GM12878 (cell line): Measurements from ENCODE around the gene DCP1B. TPM values are rescaled to one million over a fixed set of nuclear protein-coding genes. Genes with fewer than 3 reads are reported as not detected.

Experiments
- ATF7 ChIP-seq: fragments of 450-650 bp; IDR thresholded peaks from 2 replicates; pipeline ENCODE4 v1.6.1; 2016; ENCODE audit warnings: low read depth, mild to moderate bottlenecking
- BCL11A ChIP-seq: IDR thresholded peaks from 2 replicates; pipeline ENCODE4 v1.6.1; 2011; ENCODE audit warnings: low read depth, low read length
- E4F1 ChIP-seq: fragments of 450-650 bp; IDR thresholded peaks from 2 replicates; pipeline ENCODE4 v1.6.1; 2018; ENCODE audit warnings: borderline replicate concordance, mild to moderate bottlenecking; ENCODE audit not compliant: partially characterized antibody
- EP300 ChIP-seq, 2 experiments: fragments of 150-350 bp in 1 of 2; IDR thresholded peaks; 2 replicates each; pipeline ENCODE4 v1.6.1; 2011 to 2012; ENCODE audit warnings: low read depth in 2 of 2, low read length in 2 of 2, borderline replicate concordance in 1 of 2, improper control_type of control experiment in 1 of 2, inconsistent platforms in 1 of 2; ENCODE audit not compliant: control insufficient read depth in 1 of 2
- FOXM1 ChIP-seq: IDR thresholded peaks from 2 replicates; pipeline ENCODE4 v1.6.1; 2012; ENCODE audit warnings: low read depth, mild to moderate bottlenecking, inconsistent platforms, low read length, moderate library complexity
- GATAD2B ChIP-seq: fragments of 450-650 bp; conservative IDR thresholded peaks from 2 replicates; pipeline ENCODE4 v1.6.1; 2017; ENCODE audit warnings: low read depth, mild to moderate bottlenecking, moderate library complexity
- IKZF1 ChIP-seq: fragments of 450-650 bp; conservative IDR thresholded peaks from 2 replicates; pipeline ENCODE4 v1.6.1; 2017; ENCODE audit warnings: antibody characterized with exemption, mild to moderate bottlenecking
- LARP7 ChIP-seq: fragments of 450-650 bp; IDR thresholded peaks from 2 replicates; pipeline ENCODE4 v1.6.1; 2017; ENCODE audit warnings: mild to moderate bottlenecking
- POLR2AphosphoS2 ChIP-seq: IDR thresholded peaks from 2 replicates; pipeline ENCODE4 v1.6.1; 2011; ENCODE audit warnings: low read depth, mild to moderate bottlenecking, low read length, improper control_type of control experiment, moderate library complexity
- SUPT20H ChIP-seq: IDR thresholded peaks from 2 replicates; pipeline ENCODE4 v1.6.1; 2011; ENCODE audit warnings: low read depth, mild to moderate bottlenecking, low read length, moderate library complexity, borderline replicate concordance; ENCODE audit not compliant: control insufficient read depth
- TCF12 ChIP-seq: IDR thresholded peaks from 2 replicates; pipeline ENCODE4 v1.6.1; 2011; ENCODE audit warnings: low read depth, mild to moderate bottlenecking, low read length
- WRNIP1 ChIP-seq: IDR thresholded peaks from 2 replicates; pipeline ENCODE4 v1.6.1; 2011; ENCODE audit warnings: low read depth, low read length, improper control_type of control experiment, borderline replicate concordance
- ZBED1 ChIP-seq: IDR thresholded peaks from 2 replicates; pipeline ENCODE4 v1.6.1; 2016; ENCODE audit warnings: borderline replicate concordance
- ZBTB4 ChIP-seq: fragments of 450-650 bp; formaldehyde crosslinking; IDR thresholded peaks from 2 replicates; pipeline ENCODE4 v1.4.0; 2022; ENCODE audit warnings: mild to moderate bottlenecking, moderate library complexity
- ZNF207 ChIP-seq: fragments of 450-650 bp; IDR thresholded peaks from 2 replicates; pipeline ENCODE4 v1.6.1; 2014; ENCODE audit warnings: antibody characterized with exemption, mild to moderate bottlenecking, borderline replicate concordance
- ZNF622 ChIP-seq: fragments of 450-650 bp; IDR thresholded peaks from 2 replicates; pipeline ENCODE4 v1.6.1; 2017; ENCODE audit warnings: mild to moderate bottlenecking, inconsistent platforms
- ZSCAN29 ChIP-seq: fragments of 450-650 bp; IDR thresholded peaks from 2 replicates; pipeline ENCODE4 v1.6.1; 2017; ENCODE audit warnings: mild to moderate bottlenecking, moderate library complexity
- polyA plus RNA-seq, 11 experiments: library from polyadenylated mRNA; depleted of rRNA in 4 of 11; unstranded in 6 of 11; stranded (reverse) in 5 of 11; fragments of >200 nt; fragmentation: Nextera tagmentation in 4 of 11; fragmentation: Illumina TruSeq in 1 of 11; extraction: Ambion mirVana in 4 of 11; extraction: Trizol in 1 of 11; gene quantifications; 1 replicate in 1 of 11; 2 replicates in 10 of 11; pipeline versions ENCODE4 v1.2.1 to v1.2.3, GENCODE V29; 2011 to 2016; ENCODE audit warnings: inconsistent platforms in 2 of 11, missing spikeins in 2 of 11, low read depth in 1 of 11
- total RNA-seq, 4 experiments: library from RNA; depleted of rRNA in 3 of 4; stranded (reverse); fragments of >200 nt in 3 of 4; fragmentation: Illumina TruSeq in 1 of 4; extraction: Trizol in 1 of 4; gene quantifications; 2 replicates each; pipeline versions ENCODE4 v1.2.1 to v1.2.3, GENCODE V29; 2013 to 2021
- TF ChIP-seq, protein P1 (sequence below): fragments of 450-650 bp; IDR thresholded peaks from 2 replicates; pipeline ENCODE4 v1.6.1; 2016; ENCODE audit warnings: mild to moderate bottlenecking
- TF ChIP-seq, protein P2 (sequence below): IDR thresholded peaks from 2 replicates; pipeline ENCODE4 v1.6.1; 2012; ENCODE audit warnings: low read length, inconsistent platforms
- TF ChIP-seq, protein P3 (sequence below): fragments of 450-650 bp; IDR thresholded peaks from 2 replicates; pipeline ENCODE4 v1.6.1; 2017; ENCODE audit warnings: low read depth, mild to moderate bottlenecking, moderate library complexity

The DCP1B gene
- total and polyA plus RNA-seq, 10 of the 15 experiments (the other 5 are each of a cell fraction or from before 2014, with no cell fraction given): 1.3 to 23.4 (median 15.3) TPM

GRCh38 chr12:1995205-1995896 is 8.9 kb downstream of the DCP1B start (continued):
- TF ChIP-seq, protein P1, sequence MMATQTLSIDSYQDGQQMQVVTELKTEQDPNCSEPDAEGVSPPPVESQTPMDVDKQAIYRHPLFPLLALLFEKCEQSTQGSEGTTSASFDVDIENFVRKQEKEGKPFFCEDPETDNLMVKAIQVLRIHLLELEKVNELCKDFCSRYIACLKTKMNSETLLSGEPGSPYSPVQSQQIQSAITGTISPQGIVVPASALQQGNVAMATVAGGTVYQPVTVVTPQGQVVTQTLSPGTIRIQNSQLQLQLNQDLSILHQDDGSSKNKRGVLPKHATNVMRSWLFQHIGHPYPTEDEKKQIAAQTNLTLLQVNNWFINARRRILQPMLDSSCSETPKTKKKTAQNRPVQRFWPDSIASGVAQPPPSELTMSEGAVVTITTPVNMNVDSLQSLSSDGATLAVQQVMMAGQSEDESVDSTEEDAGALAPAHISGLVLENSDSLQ: no peak
- peak; percentile 76 for TF ChIP-seq IKZF1
- no peak for TF ChIP-seq SUPT20H
- no peak for TF ChIP-seq ZNF207
- TF ChIP-seq, protein P2, sequence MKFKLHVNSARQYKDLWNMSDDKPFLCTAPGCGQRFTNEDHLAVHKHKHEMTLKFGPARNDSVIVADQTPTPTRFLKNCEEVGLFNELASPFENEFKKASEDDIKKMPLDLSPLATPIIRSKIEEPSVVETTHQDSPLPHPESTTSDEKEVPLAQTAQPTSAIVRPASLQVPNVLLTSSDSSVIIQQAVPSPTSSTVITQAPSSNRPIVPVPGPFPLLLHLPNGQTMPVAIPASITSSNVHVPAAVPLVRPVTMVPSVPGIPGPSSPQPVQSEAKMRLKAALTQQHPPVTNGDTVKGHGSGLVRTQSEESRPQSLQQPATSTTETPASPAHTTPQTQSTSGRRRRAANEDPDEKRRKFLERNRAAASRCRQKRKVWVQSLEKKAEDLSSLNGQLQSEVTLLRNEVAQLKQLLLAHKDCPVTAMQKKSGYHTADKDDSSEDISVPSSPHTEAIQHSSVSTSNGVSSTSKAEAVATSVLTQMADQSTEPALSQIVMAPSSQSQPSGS: no peak
- TF ChIP-seq TCF12: no peak
- TF ChIP-seq LARP7: no peak
- no peak for TF ChIP-seq ZNF622
- no peak for TF ChIP-seq ZBTB4
- no peak for TF ChIP-seq ZSCAN29
- peak in 1 of 2 experiments; percentile 61; a peak in 1 of 4 replicates for TF ChIP-seq EP300 (IDR thresholded peaks at IDR 0.05; ENCODE audit: borderline replicate concordance in 1 of 2, control insufficient read depth in 1 of 2, low read depth in 2 of 2, low read length in 2 of 2)
- TF ChIP-seq BCL11A: peak; percentile 54; the same call in 1 of the 2 replicates
- no peak for TF ChIP-seq E4F1
- TF ChIP-seq ATF7: no peak
- 0 out of 2 replicates have a peak, but pooled peaks have one; percentile 36 for TF ChIP-seq FOXM1
- no peak for TF ChIP-seq POLR2AphosphoS2
- no peak for TF ChIP-seq GATAD2B
- no peak for TF ChIP-seq WRNIP1
- TF ChIP-seq ZBED1: no peak
- TF ChIP-seq, protein P3, sequence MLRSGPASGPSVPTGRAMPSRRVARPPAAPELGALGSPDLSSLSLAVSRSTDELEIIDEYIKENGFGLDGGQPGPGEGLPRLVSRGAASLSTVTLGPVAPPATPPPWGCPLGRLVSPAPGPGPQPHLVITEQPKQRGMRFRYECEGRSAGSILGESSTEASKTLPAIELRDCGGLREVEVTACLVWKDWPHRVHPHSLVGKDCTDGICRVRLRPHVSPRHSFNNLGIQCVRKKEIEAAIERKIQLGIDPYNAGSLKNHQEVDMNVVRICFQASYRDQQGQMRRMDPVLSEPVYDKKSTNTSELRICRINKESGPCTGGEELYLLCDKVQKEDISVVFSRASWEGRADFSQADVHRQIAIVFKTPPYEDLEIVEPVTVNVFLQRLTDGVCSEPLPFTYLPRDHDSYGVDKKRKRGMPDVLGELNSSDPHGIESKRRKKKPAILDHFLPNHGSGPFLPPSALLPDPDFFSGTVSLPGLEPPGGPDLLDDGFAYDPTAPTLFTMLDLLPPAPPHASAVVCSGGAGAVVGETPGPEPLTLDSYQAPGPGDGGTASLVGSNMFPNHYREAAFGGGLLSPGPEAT: peak; percentile 44; the same call in 1 of the 2 replicates
